DMS114 treated with DMSO at 0.1 percent for 48 hours (cell line): ENCODE results near the gene ATP8B3.

Experiments
- DNase-seq: peaks from one replicate; lab custom pipeline; 2025; ENCODE audit not compliant: unreplicated experiment; lab: John Stamatoyannopoulos, UW

ATP8B3 gene

GRCh38 chr19:1758959-1759903 lies 52.8 kb downstream of the ATP8B3 start:
- no peak for DNase-seq

GRCh38 chr19:1758231-1758577 lies 53.9 kb downstream of the ATP8B3 start:
- DNase-seq: no peak

- no peak for DNase-seq
Measured at GRCh38 chr19:1757468-1758230, 54.4 kb downstream of the ATP8B3 start.

GRCh38 chr19:1756705-1757465 lies 55.2 kb downstream of the ATP8B3 start:
- DNase-seq: no peak

- no peak for DNase-seq
Measured at GRCh38 chr19:1756264-1756663, 55.8 kb downstream of the ATP8B3 start.

GRCh38 chr19:1755467-1756171 lies 56.5 kb downstream of the ATP8B3 start:
- DNase-seq: no peak

GRCh38 chr19:1754636-1755466 lies 57.2 kb downstream of the ATP8B3 start:
- no peak for DNase-seq

GRCh38 chr19:1754018-1754635 lies 57.9 kb downstream of the ATP8B3 start:
- DNase-seq: no peak

GRCh38 chr19:1752757-1753728 lies 59.0 kb downstream of the ATP8B3 start, which contains the start of gene ONECUT3:
Gene ONECUT3 (plus strand): TSS chr19:1753506. CDS start chr19:1753663, 157 bp downstream.
- DNase-seq: no peak

GRCh38 chr19:1752009-1752756 lies 59.9 kb downstream of the ATP8B3 start:
- DNase-seq: no peak

- DNase-seq: no peak
Measured at GRCh38 chr19:1751367-1752008, 60.6 kb downstream of the ATP8B3 start.

- no peak for DNase-seq
Measured at GRCh38 chr19:1750343-1751021, 61.6 kb downstream of the ATP8B3 start.

GRCh38 chr19:1749373-1750342 lies 62.4 kb downstream of the ATP8B3 start:
- no peak for DNase-seq

- DNase-seq: no peak
Measured at GRCh38 chr19:1748873-1749341, 63.2 kb downstream of the ATP8B3 start.
